ENCODE results near the gene SPEN. TPM values are rescaled to one million over a fixed set of nuclear protein-coding genes. Genes with fewer than 3 reads are reported as not detected.

SPEN gene
- total RNA-seq, 1 donor from 2014 or later: 19.2 TPM

- no peak for FAIRE-seq
- Histone ChIP-seq H3K4me3 (ENCODE audit: low read depth, low read length) (no peak overlapping the region), H3K36me3 (ENCODE audit: control insufficient read depth, insufficient read depth, low read length) (no peaks in the 10 kb centered on the region), H3K27me3 (ENCODE audit: control insufficient read depth, insufficient read depth, low read length) (no peaks in the 10 kb centered on the region)
- no peak for DNase-seq (ENCODE audit: low read depth)
- TF ChIP-seq, protein P1, sequence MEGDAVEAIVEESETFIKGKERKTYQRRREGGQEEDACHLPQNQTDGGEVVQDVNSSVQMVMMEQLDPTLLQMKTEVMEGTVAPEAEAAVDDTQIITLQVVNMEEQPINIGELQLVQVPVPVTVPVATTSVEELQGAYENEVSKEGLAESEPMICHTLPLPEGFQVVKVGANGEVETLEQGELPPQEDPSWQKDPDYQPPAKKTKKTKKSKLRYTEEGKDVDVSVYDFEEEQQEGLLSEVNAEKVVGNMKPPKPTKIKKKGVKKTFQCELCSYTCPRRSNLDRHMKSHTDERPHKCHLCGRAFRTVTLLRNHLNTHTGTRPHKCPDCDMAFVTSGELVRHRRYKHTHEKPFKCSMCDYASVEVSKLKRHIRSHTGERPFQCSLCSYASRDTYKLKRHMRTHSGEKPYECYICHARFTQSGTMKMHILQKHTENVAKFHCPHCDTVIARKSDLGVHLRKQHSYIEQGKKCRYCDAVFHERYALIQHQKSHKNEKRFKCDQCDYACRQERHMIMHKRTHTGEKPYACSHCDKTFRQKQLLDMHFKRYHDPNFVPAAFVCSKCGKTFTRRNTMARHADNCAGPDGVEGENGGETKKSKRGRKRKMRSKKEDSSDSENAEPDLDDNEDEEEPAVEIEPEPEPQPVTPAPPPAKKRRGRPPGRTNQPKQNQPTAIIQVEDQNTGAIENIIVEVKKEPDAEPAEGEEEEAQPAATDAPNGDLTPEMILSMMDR (IDR thresholded peaks at IDR 0.05; ENCODE audit: insufficient read depth, low read length, severe bottlenecking): no peak
Measured at GRCh38 chr1:15863156-15863901, 15.8 kb downstream of the SPEN start.

DNA sequence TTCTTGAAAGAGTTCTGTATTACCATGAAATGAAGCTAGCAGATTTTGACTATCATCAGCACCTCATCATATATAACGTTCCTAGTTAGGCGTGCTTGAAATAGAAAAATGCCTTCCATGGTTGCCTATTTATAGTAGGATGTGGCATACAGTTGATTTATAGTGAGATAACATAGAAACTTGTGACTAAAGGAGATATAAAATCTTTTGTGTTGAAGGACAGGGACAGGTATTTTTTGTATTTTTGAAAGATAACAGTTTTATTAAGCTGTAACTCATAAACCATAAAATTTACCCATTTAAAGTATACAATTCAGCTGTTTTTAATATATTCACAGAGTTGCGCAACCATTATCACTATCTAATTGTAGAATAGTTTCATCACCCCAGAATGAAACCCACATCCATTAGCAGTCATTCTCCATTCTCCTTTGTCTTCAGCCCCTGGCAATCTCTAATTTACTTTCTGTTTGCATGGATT, 19.3 kb downstream of the SPEN start:
- no peak for DNase-seq (ENCODE audit: low read depth)
- H3K4me3 ChIP-seq (ENCODE audit: low read depth, low read length): no peak overlapping the region
- no peaks in the 10 kb centered on the region for H3K36me3 ChIP-seq (ENCODE audit: control insufficient read depth, insufficient read depth, low read length)
- no peak for FAIRE-seq
- H3K27me3 ChIP-seq (ENCODE audit: control insufficient read depth, insufficient read depth, low read length): no peaks in the 10 kb centered on the region
- TF ChIP-seq, protein P1 (IDR thresholded peaks at IDR 0.05; ENCODE audit: insufficient read depth, low read length, severe bottlenecking): no peak

GRCh38 chr1:15867288-15867687, 19.8 kb downstream of the SPEN start:
- TF ChIP-seq, protein P1 (IDR thresholded peaks at IDR 0.05; ENCODE audit: insufficient read depth, low read length, severe bottlenecking): no peak
- H3K27me3 ChIP-seq (ENCODE audit: control insufficient read depth, insufficient read depth, low read length): no peaks in the 10 kb centered on the region
- H3K4me3 ChIP-seq (ENCODE audit: low read depth, low read length): no peak overlapping the region
- FAIRE-seq (no peak), DNase-seq (ENCODE audit: low read depth) (no peak)
- no peaks in the 10 kb centered on the region for H3K36me3 ChIP-seq (ENCODE audit: control insufficient read depth, insufficient read depth, low read length)

- TF ChIP-seq, protein P1 (IDR thresholded peaks at IDR 0.05; ENCODE audit: insufficient read depth, low read length, severe bottlenecking): no peak
- no peak for DNase-seq (ENCODE audit: low read depth)
- no peak overlapping the region for H3K4me3 ChIP-seq (ENCODE audit: low read depth, low read length)
- FAIRE-seq: no peak
- H3K36me3 ChIP-seq (ENCODE audit: control insufficient read depth, insufficient read depth, low read length): peaks cover 5% of the 10 kb centered on the region
- no peaks in the 10 kb centered on the region for H3K27me3 ChIP-seq (ENCODE audit: control insufficient read depth, insufficient read depth, low read length)
Measured at GRCh38 chr1:15869413-15869812, 21.9 kb downstream of the SPEN start.

DNA sequence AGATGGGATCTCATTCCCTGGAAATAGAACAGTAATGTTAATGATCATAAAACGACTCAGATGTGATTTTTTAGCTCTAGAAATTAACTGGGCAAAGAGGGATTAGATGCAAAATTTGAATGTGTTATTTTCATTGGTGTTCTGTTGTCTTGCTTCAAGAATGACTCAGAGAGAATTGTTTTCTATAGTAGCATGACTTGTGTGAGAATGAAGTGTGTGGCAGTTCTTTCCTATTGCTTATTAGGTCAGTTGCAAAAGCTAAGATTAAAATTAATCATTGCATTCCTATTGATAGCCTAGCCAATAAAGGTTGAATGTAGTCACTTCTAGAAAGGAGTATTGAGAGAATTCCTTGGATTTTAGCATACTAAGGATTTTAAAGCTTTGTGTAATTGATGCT, 22.9 kb downstream of the SPEN start:
- TF ChIP-seq, protein P1 (IDR thresholded peaks at IDR 0.05; ENCODE audit: insufficient read depth, low read length, severe bottlenecking): no peak
- H3K4me3 ChIP-seq (ENCODE audit: low read depth, low read length): no peak overlapping the region
- FAIRE-seq: no peak

DNA sequence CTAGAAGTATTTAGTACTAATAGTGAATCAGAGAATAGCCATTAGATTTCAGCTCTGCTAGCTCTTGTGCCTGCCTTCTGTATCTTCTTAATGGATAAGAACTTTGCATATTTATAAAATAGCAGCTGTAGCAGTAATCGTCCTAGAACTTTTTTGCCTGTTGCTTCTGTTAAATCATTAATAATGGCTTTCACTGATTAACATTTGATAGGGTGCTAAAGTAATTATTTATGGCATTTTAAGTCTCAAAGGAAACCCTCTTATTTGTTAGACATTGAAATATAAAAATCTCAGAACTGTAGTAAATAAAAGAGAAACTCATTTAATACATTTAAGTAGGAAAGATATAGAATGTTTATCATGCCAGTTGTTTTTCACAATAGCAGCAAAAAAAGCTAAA, 27.0 kb downstream of the SPEN start:
- H3K4me3 ChIP-seq (ENCODE audit: low read depth, low read length): no peak overlapping the region

More for the DNA sequence above, 22.9 kb downstream of the SPEN start:
- peaks cover 5% of the 10 kb centered on the region for H3K36me3 ChIP-seq (ENCODE audit: control insufficient read depth, insufficient read depth, low read length)
- no peak for DNase-seq (ENCODE audit: low read depth)
- no peaks in the 10 kb centered on the region for H3K27me3 ChIP-seq (ENCODE audit: control insufficient read depth, insufficient read depth, low read length)

More for the DNA sequence above, 27.0 kb downstream of the SPEN start:
- TF ChIP-seq, protein P1 (IDR thresholded peaks at IDR 0.05; ENCODE audit: insufficient read depth, low read length, severe bottlenecking): no peak
- H3K36me3 ChIP-seq (ENCODE audit: control insufficient read depth, insufficient read depth, low read length): peaks cover 8% of the 10 kb centered on the region
- FAIRE-seq: no peak
- no peaks in the 10 kb centered on the region for H3K27me3 ChIP-seq (ENCODE audit: control insufficient read depth, insufficient read depth, low read length)
- DNase-seq (ENCODE audit: low read depth): no peak

All from bronchial epithelial cell (primary cell).